Trophoblast cell (in vitro differentiated cells and primary cell): ENCODE measurements around the gene HIP1R.

Experiments used
- DNase-seq, 2 donors: peaks; one replicate each; pipeline ENCODE4 v3.0.0-alpha.2; 2016
- H2AFZ ChIP-seq: 2 replicates; pipeline ENCODE4 v1.6.1; 2013; ENCODE audit warnings: low read length, moderate library complexity, mild to moderate bottlenecking; ENCODE audit not compliant: insufficient read depth, poor library complexity
- H2AK5ac ChIP-seq: 2 replicates; pipeline ENCODE4 v1.6.1; 2013; ENCODE audit warnings: mild to moderate bottlenecking, low read length
- H2BK120ac ChIP-seq: 2 replicates; pipeline ENCODE4 v1.6.1; 2013; ENCODE audit warnings: low read length, mild to moderate bottlenecking, moderate library complexity; ENCODE audit not compliant: insufficient read depth, poor library complexity
- H2BK12ac ChIP-seq: 2 replicates; pipeline ENCODE4 v1.6.1; 2013; ENCODE audit warnings: mild to moderate bottlenecking, low read length, moderate library complexity
- H2BK5ac ChIP-seq: 2 replicates; pipeline ENCODE4 v1.6.1; 2013; ENCODE audit warnings: low read length, low read depth, moderate library complexity, mild to moderate bottlenecking; ENCODE audit not compliant: poor library complexity
- H3K14ac ChIP-seq: 2 replicates; pipeline ENCODE4 v1.6.1; 2013; ENCODE audit warnings: mild to moderate bottlenecking, low read length
- H3K18ac ChIP-seq: 2 replicates; pipeline ENCODE4 v1.6.1; 2013; ENCODE audit warnings: mild to moderate bottlenecking, low read length
- H3K23ac ChIP-seq: 2 replicates; pipeline ENCODE4 v1.6.1; 2013; ENCODE audit warnings: low read length
- H3K27ac ChIP-seq: 2 replicates; pipeline ENCODE4 v1.5.1; 2013; ENCODE audit warnings: low read depth, mild to moderate bottlenecking, inconsistent platforms, low read length, moderate library complexity
- H3K27me3 ChIP-seq: 2 replicates; pipeline ENCODE4 v1.6.1; 2013; ENCODE audit warnings: inconsistent platforms, mild to moderate bottlenecking, low read length, moderate library complexity; ENCODE audit not compliant: insufficient read depth
- H3K36me3 ChIP-seq, 2 experiments: 1 replicate in 1 of 2; 2 replicates in 1 of 2; pipeline ENCODE4 v1.6.1; 2013; ENCODE audit warnings: low read length in 2 of 2, mild to moderate bottlenecking in 2 of 2, moderate library complexity in 1 of 2; ENCODE audit not compliant: insufficient read depth in 2 of 2, control insufficient read depth in 1 of 2
- H3K4ac ChIP-seq: 2 replicates; pipeline ENCODE4 v1.6.1; 2013; ENCODE audit warnings: low read depth, mild to moderate bottlenecking, low read length, moderate library complexity
- H3K4me1 ChIP-seq, 2 experiments: 1 replicate in 1 of 2; 2 replicates in 1 of 2; pipeline ENCODE4 v1.6.1; 2013; ENCODE audit warnings: low read length in 2 of 2, mild to moderate bottlenecking in 2 of 2, moderate library complexity in 1 of 2; ENCODE audit not compliant: insufficient read depth in 2 of 2, control insufficient read depth in 1 of 2
- H3K4me2 ChIP-seq: 2 replicates; pipeline ENCODE4 v1.6.1; 2013; ENCODE audit warnings: inconsistent platforms, mild to moderate bottlenecking, low read length, moderate library complexity
- H3K4me3 ChIP-seq: 2 replicates; pipeline ENCODE4 v1.5.1; 2013; ENCODE audit warnings: mild to moderate bottlenecking, low read depth, low read length, inconsistent platforms
- H3K79me1 ChIP-seq: one replicate; pipeline ENCODE4 v1.6.1; 2013; ENCODE audit warnings: low read length
- H3K79me2 ChIP-seq: 2 replicates; pipeline ENCODE4 v1.6.1; 2013; ENCODE audit warnings: low read length, mild to moderate bottlenecking; ENCODE audit not compliant: control insufficient read depth, insufficient read depth, poor library complexity
- H3K9ac ChIP-seq: 2 replicates; pipeline ENCODE4 v1.6.1; 2013; ENCODE audit warnings: mild to moderate bottlenecking, low read length
- H3K9me3 ChIP-seq: 2 replicates; pipeline ENCODE4 v1.6.1; 2013; ENCODE audit warnings: low read depth, mild to moderate bottlenecking, control low read depth, inconsistent platforms, low read length; ENCODE audit not compliant: insufficient read depth
- H4K12ac ChIP-seq: 2 replicates; pipeline ENCODE4 v1.6.1; 2013; ENCODE audit warnings: low read depth, mild to moderate bottlenecking, low read length, moderate library complexity
- H4K8ac ChIP-seq: 2 replicates; pipeline ENCODE4 v1.6.1; 2013; ENCODE audit warnings: low read depth, mild to moderate bottlenecking, low read length, moderate library complexity
- H4K91ac ChIP-seq: one replicate; pipeline ENCODE4 v1.6.1; 2013; ENCODE audit warnings: low read depth, mild to moderate bottlenecking, low read length, moderate library complexity
- WGBS: extraction: QIAGEN DNeasy Blood & Tissue Kit; methylation state at CpG from one replicate; pipeline ENCODE4 v1.1.7; 2013; ENCODE audit warnings: missing lambda C conversion rate; ENCODE audit not compliant: insufficient read length, insufficient coverage; ENCODE audit errors: extremely low coverage; 5-methylcytosine and 5-hydroxymethylcytosine counted together

HIP1R gene

DNA sequence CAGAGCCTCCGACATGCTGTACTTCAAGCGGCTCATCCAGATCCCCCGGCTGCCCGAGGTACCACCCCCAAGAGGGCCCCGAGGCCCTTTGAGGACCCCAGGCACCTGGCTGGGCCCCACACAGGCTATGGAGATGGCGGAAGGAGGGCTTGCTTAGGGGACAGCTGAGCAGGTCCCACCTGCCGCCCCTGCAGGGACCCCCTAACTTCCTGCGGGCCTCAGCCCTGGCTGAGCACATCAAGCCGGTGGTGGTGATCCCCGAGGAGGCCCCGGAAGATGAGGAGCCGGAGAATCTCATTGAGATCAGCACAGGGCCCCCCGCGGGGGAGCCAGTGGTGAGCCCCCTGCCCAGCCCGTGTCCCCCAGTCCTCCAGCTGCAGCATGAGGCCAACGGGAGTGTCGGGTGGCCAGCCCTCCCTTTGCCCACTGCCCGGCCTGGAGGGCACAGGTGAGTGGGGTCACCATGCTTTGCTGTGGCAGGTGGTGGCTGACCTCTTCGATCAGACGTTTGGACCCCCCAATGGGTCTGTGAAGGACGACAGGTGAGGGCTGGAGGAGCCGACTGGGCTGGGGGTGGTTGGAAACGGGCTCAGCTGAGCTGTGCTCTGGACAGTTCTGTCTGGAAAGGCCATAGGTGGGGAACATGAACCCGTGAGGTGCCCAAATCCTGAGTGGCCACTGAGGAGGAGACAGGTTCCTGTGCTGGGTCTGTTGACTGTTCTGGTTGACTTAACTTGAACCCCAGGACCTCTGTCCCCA is 20.0 kb downstream of the HIP1R start:
- Histone ChIP-seq H3K18ac (no peak overlapping the region), H2AFZ (no peak overlapping the region), H4K12ac (no peak overlapping the region), H3K9ac (no peak overlapping the region), H3K27me3 (no peaks in the 10 kb centered on the region), H3K23ac (no peak overlapping the region), H3K36me3 (peaks cover 3 to 7% of the 10 kb centered on the region in 2 experiments), H3K79me2 (no peaks in the 10 kb centered on the region), H2BK5ac (no peak overlapping the region), H2BK120ac (no peak overlapping the region), H4K91ac (no peak overlapping the region), H2BK12ac (no peak overlapping the region), H3K9me3 (peaks cover 2% of the 10 kb centered on the region), H3K4ac (no peak overlapping the region), H4K8ac (no peak overlapping the region), H3K4me2 (no peak overlapping the region), H2AK5ac (no peak overlapping the region), H3K4me1 (no peaks in the 10 kb centered on the region), H3K27ac (no peak overlapping the region), H3K14ac (no peak overlapping the region), H3K79me1 (no peaks in the 10 kb centered on the region), H3K4me3 (no peak overlapping the region)
- no peak for DNase-seq
- no CpG with 5 or more reads among the region's 24 CpGs for WGBS

DNA sequence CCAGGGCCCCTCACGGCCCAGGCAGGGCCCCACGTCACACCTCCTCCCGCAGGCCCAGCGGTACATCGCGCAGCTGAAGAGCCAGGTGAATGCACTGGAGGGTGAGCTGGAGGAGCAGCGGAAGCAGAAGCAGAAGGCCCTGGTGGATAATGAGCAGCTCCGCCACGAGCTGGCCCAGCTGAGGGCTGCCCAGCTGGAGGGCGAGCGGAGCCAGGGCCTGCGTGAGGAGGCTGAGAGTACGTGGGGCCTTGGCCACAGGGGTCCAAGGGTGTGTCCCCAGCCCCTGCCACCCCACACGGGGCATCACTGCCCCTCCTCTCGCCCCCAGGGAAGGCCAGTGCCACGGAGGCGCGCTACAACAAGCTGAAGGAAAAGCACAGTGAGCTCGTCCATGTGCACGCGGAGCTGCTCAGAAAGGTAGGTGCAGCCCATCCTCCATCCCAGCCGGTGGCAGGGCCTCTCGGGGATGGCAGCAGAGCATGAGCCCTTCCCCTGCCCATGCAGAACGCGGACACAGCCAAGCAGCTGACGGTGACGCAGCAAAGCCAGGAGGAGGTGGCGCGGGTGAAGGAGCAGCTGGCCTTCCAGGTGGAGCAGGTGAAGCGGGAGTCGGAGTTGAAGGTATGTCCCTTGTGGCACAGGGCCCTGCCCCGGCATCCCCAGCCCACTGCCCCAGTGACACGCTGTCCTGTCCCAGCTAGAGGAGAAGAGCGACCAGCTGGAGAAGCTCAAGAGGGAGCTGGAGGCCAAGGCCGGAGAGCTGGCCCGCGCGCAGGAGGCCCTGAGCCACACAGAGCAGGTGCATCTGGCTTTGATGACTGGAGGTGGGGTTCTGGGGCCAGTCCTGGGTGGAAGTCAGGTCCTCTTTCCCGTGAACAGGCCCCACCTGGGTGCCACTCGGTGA is 20.9 kb downstream of the HIP1R start:
- H3K79me1 ChIP-seq: no peaks in the 10 kb centered on the region
- H2AFZ ChIP-seq: no peak overlapping the region
- no peak overlapping the region for H2BK120ac ChIP-seq
- H2AK5ac ChIP-seq: no peak overlapping the region
- H4K12ac ChIP-seq: no peak overlapping the region
- H3K14ac ChIP-seq: no peak overlapping the region
- no peak overlapping the region for H3K9ac ChIP-seq
- H4K91ac ChIP-seq: no peak overlapping the region
- no CpG with 5 or more reads among the region's 40 CpGs for WGBS
- DNase-seq: no peak
- H3K36me3 ChIP-seq: peaks cover 3 to 7% of the 10 kb centered on the region in 2 experiments
- no peak overlapping the region for H3K4me2 ChIP-seq
- H3K79me2 ChIP-seq: no peaks in the 10 kb centered on the region
- no peak overlapping the region for H3K4ac ChIP-seq
- no peak overlapping the region for H3K23ac ChIP-seq
- no peak overlapping the region for H2BK12ac ChIP-seq
- no peak overlapping the region for H3K4me3 ChIP-seq
- no peak overlapping the region for H4K8ac ChIP-seq
- H3K4me1 ChIP-seq: no peaks in the 10 kb centered on the region
- no peaks in the 10 kb centered on the region for H3K27me3 ChIP-seq
- H3K9me3 ChIP-seq: peaks cover 2% of the 10 kb centered on the region
- H2BK5ac ChIP-seq: no peak overlapping the region
- H3K27ac ChIP-seq: no peak overlapping the region
- no peak overlapping the region for H3K18ac ChIP-seq

DNA sequence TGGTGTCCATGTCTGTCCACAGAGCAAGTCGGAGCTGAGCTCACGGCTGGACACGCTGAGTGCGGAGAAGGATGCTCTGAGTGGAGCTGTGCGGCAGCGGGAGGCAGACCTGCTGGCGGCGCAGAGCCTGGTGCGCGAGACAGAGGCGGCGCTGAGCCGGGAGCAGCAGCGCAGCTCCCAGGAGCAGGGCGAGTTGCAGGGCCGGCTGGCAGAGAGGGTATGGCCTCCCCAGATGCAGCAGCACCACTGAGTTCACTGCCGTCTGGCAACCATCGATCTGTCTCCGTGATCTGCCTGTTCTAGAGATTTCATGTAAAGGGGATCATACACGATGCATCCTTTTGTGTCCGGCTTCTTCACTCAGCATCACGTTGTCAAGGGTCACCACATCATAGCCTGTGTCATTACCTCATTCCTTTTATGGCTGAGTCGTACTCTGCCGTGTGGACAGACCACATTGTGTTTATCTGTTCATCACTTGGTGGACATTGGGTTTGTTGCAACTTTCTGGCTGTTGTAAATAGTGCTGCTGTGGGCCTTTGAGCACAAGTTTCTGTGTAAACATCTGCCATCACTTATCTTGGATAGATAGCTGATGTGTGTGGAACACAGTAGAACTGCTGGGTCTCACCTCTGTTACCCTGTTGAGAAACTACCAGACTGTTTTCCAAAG is 21.9 kb downstream of the HIP1R start:
- Histone ChIP-seq H3K27ac (no peak overlapping the region), H3K79me1 (no peaks in the 10 kb centered on the region), H3K79me2 (no peaks in the 10 kb centered on the region), H2BK5ac (no peak overlapping the region), H3K4me1 (no peaks in the 10 kb centered on the region), H4K8ac (no peak overlapping the region), H2AK5ac (no peak overlapping the region), H3K14ac (no peak overlapping the region), H4K12ac (no peak overlapping the region), H3K36me3 (peaks cover 9 to 12% of the 10 kb centered on the region in 2 experiments), H3K9ac (no peak overlapping the region), H3K27me3 (no peaks in the 10 kb centered on the region), H2BK120ac (no peak overlapping the region), H3K4me2 (no peak overlapping the region), H3K4me3 (no peak overlapping the region), H3K18ac (no peak overlapping the region), H3K4ac (no peak overlapping the region), H3K23ac (no peak overlapping the region), H4K91ac (no peak overlapping the region), H2AFZ (no peak overlapping the region), H3K9me3 (peaks cover 2% of the 10 kb centered on the region), H2BK12ac (no peak overlapping the region)
- DNase-seq: no peak
- no CpG with 5 or more reads among the region's 24 CpGs for WGBS

DNA sequence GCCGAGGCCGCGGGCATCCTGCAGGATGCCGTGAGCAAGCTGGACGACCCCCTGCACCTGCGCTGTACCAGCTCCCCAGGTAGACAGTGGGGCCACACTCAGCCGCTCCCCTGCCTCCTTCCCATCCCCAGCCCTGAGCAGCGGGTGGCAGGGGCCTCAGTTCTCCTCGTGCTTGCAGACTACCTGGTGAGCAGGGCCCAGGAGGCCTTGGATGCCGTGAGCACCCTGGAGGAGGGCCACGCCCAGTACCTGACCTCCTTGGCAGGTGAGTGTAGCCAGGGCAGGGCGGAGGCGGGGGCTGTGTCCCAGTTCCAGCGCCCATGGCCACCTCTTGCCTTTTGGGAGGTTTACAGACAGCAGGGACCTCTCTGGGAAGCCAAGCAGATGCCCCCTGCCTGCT is 22.9 kb downstream of the HIP1R start:
- H3K27me3 ChIP-seq: no peaks in the 10 kb centered on the region
- H2BK5ac ChIP-seq: no peak overlapping the region
- no peak overlapping the region for H3K4me3 ChIP-seq
- H3K4me1 ChIP-seq: peaks cover 0 to 3% of the 10 kb centered on the region in 2 experiments
- no peak overlapping the region for H4K91ac ChIP-seq
- H3K4me2 ChIP-seq: no peak overlapping the region
- H3K4ac ChIP-seq: no peak overlapping the region
- no peak overlapping the region for H2AK5ac ChIP-seq
- H2AFZ ChIP-seq: no peak overlapping the region
- H3K36me3 ChIP-seq: peaks cover 9 to 12% of the 10 kb centered on the region in 2 experiments
- no peak overlapping the region for H3K14ac ChIP-seq
- H4K8ac ChIP-seq: no peak overlapping the region
- H3K79me1 ChIP-seq: no peaks in the 10 kb centered on the region
- H3K23ac ChIP-seq: no peak overlapping the region
- no peak overlapping the region for H3K27ac ChIP-seq
- no peak overlapping the region for H4K12ac ChIP-seq
- no peaks in the 10 kb centered on the region for H3K79me2 ChIP-seq
- no peak overlapping the region for H2BK120ac ChIP-seq
- no peak overlapping the region for H2BK12ac ChIP-seq
- no CpG with 5 or more reads among the region's 14 CpGs for WGBS
- no peak overlapping the region for H3K9ac ChIP-seq
- DNase-seq: no peak
- no peak overlapping the region for H3K18ac ChIP-seq
- H3K9me3 ChIP-seq: peaks cover 2% of the 10 kb centered on the region
